H1 (cell line): ENCODE measurements around the gene SCARB1.

Experiments
- CEBPB ChIP-seq: IDR thresholded peaks from 2 replicates; pipeline ENCODE4 v1.6.1; 2012; ENCODE audit warnings: low read depth, low read length
- CREB1 ChIP-seq: IDR thresholded peaks from 2 replicates; pipeline ENCODE4 v1.6.1; 2012; ENCODE audit warnings: inconsistent platforms
- POLR2A ChIP-seq, 2 experiments: IDR thresholded peaks; 1 replicate in 1 of 2; 2 replicates in 1 of 2; pipeline ENCODE4 v1.6.1; 2011; ENCODE audit warnings: low read depth in 2 of 2, low read length in 2 of 2, mild to moderate bottlenecking in 2 of 2; ENCODE audit errors: control extremely low read depth in 1 of 2
- TF ChIP-seq, protein P1 (sequence below): fragments of 300-600 bp; sonication (generic); IDR thresholded peaks from 2 replicates; pipeline ENCODE4 v1.7.1; 2012; ENCODE audit warnings: low read length, moderate library complexity, mild to moderate bottlenecking, inconsistent platforms; ENCODE audit not compliant: insufficient replicate concordance

DNA sequence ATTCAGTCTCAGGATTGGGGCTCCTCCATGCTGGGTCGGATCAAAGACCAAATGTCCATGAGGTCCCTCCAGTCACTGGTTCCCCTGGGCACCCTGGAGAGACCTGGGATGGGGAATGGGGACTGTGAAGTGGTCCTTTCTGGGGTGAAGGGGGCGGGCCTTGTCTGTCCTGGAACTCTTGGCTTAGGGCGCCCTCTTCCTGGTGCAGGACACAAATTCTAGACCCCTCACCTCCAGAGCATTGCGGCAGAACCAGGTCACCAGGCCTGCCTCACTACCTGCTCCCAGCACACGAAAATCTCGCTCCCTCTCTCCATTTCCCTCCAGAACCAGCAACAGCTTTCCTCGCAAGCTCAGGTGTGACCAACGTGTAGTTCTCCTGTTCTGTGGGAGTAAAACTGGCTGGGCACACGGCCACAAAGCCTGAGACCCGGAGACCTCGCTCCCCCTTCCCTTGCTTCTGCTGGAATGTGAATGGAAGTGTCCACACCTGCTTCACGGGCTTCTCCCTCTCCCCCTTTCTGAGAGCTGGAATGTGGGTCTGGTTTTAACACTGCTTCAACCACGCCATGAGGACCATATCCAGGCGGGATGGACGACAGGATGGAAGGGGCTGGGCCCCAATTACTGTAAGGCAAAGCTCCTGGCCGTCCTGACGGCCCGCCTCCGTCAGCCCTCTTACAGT, 112.7 kb downstream of the SCARB1 start:
- no peak for TF ChIP-seq CREB1
- no peak for TF ChIP-seq CEBPB
- TF ChIP-seq, protein P1, sequence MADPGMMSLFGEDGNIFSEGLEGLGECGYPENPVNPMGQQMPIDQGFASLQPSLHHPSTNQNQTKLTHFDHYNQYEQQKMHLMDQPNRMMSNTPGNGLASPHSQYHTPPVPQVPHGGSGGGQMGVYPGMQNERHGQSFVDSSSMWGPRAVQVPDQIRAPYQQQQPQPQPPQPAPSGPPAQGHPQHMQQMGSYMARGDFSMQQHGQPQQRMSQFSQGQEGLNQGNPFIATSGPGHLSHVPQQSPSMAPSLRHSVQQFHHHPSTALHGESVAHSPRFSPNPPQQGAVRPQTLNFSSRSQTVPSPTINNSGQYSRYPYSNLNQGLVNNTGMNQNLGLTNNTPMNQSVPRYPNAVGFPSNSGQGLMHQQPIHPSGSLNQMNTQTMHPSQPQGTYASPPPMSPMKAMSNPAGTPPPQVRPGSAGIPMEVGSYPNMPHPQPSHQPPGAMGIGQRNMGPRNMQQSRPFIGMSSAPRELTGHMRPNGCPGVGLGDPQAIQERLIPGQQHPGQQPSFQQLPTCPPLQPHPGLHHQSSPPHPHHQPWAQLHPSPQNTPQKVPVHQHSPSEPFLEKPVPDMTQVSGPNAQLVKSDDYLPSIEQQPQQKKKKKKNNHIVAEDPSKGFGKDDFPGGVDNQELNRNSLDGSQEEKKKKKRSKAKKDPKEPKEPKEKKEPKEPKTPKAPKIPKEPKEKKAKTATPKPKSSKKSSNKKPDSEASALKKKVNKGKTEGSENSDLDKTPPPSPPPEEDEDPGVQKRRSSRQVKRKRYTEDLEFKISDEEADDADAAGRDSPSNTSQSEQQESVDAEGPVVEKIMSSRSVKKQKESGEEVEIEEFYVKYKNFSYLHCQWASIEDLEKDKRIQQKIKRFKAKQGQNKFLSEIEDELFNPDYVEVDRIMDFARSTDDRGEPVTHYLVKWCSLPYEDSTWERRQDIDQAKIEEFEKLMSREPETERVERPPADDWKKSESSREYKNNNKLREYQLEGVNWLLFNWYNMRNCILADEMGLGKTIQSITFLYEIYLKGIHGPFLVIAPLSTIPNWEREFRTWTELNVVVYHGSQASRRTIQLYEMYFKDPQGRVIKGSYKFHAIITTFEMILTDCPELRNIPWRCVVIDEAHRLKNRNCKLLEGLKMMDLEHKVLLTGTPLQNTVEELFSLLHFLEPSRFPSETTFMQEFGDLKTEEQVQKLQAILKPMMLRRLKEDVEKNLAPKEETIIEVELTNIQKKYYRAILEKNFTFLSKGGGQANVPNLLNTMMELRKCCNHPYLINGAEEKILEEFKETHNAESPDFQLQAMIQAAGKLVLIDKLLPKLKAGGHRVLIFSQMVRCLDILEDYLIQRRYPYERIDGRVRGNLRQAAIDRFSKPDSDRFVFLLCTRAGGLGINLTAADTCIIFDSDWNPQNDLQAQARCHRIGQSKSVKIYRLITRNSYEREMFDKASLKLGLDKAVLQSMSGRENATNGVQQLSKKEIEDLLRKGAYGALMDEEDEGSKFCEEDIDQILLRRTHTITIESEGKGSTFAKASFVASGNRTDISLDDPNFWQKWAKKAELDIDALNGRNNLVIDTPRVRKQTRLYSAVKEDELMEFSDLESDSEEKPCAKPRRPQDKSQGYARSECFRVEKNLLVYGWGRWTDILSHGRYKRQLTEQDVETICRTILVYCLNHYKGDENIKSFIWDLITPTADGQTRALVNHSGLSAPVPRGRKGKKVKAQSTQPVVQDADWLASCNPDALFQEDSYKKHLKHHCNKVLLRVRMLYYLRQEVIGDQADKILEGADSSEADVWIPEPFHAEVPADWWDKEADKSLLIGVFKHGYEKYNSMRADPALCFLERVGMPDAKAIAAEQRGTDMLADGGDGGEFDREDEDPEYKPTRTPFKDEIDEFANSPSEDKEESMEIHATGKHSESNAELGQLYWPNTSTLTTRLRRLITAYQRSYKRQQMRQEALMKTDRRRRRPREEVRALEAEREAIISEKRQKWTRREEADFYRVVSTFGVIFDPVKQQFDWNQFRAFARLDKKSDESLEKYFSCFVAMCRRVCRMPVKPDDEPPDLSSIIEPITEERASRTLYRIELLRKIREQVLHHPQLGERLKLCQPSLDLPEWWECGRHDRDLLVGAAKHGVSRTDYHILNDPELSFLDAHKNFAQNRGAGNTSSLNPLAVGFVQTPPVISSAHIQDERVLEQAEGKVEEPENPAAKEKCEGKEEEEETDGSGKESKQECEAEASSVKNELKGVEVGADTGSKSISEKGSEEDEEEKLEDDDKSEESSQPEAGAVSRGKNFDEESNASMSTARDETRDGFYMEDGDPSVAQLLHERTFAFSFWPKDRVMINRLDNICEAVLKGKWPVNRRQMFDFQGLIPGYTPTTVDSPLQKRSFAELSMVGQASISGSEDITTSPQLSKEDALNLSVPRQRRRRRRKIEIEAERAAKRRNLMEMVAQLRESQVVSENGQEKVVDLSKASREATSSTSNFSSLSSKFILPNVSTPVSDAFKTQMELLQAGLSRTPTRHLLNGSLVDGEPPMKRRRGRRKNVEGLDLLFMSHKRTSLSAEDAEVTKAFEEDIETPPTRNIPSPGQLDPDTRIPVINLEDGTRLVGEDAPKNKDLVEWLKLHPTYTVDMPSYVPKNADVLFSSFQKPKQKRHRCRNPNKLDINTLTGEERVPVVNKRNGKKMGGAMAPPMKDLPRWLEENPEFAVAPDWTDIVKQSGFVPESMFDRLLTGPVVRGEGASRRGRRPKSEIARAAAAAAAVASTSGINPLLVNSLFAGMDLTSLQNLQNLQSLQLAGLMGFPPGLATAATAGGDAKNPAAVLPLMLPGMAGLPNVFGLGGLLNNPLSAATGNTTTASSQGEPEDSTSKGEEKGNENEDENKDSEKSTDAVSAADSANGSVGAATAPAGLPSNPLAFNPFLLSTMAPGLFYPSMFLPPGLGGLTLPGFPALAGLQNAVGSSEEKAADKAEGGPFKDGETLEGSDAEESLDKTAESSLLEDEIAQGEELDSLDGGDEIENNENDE = no peak
- TF ChIP-seq POLR2A (IDR thresholded peaks at IDR 0.05; ENCODE audit: control extremely low read depth in 1 of 2, low read depth in 2 of 2, low read length in 2 of 2) = no peak
